NCI-H2227 (cell line): Measurements from ENCODE around the gene FILIP1L.
A peak's percentile ranks its signal among the peaks of the same experiment; 100 is the strongest.

Experiments
- DNase-seq: peaks from one replicate; lab custom pipeline; 2025; ENCODE audit not compliant: unreplicated experiment; lab: John Stamatoyannopoulos, UW

Gene FILIP1L

DNA sequence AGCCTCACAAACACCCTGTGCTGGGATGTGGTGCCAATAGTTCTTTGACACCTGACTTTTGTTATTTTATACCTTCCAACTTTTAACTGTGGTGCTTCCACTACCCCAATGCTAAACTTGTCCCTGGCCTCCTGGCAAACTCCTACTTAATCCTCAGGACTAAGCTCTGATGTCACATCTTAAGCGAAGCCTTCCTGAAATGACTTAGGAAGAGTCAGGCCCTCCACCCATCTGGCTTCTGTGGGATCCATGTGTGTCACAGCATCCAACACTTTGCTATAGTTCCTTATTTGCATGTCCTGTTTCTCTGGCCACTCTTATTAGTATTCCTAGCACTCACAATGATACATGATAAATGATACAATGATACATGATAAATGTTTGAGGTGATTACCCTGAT is 133.2 kb downstream of the FILIP1L start:
- no peak for DNase-seq

DNA sequence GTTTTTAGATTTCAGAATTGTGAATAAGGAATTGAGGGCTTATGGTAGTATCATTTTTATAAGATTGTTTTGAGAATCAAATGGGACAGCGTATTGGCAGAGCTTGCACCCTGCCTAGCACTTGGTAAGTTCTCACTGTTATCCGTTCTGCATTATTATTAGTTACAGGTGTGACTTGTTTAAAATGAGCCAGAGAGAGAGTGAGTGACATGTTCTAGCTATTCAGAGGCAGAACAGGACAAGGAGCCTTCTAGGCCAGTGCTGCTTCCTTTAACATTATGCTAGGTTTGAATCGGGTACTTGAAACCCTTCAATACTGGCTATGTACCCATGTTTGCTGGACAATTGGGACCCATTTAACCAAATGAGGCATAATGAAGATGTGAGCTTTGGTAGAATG is 133.7 kb downstream of the FILIP1L start:
- no peak for DNase-seq

DNA sequence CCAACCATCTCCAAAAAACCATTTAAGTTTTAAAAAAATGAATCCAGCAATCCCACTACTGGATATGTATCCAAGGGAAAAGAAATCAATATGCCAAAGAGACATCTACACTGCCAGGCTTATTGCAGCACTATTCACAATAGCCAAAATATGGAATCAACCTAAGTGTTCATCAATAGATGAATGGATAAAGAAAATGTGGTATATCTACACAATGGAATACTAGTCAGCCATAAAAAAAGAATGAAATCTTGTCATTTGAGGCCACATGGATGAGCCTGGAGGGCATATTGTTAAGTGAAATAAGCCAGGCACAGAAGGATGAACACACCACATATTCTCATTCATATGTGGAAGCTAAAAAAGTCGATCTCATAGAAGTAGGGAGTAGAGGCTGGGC is 136.1 kb downstream of the FILIP1L start:
- DNase-seq: no peak

DNA sequence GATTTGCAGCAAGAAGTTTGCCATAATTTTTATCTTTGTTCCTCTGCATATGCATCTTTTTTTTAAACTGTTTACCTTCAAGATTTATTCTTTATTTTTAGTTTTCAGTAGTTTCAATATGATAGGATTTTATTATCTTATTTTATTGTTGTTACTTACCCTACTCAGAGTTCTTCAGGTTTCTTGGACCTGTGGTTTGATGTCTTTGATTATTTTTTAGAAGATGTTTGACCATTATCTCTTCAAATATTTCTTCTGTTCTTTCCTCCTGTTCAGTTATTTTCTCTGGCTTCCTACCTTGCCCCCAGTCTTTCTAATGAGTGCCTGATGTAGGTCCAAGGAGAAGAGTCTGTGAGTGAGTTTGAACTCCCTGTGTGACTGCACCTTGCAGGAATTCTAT is 137.7 kb downstream of the FILIP1L start:
- DNase-seq: no peak

DNA sequence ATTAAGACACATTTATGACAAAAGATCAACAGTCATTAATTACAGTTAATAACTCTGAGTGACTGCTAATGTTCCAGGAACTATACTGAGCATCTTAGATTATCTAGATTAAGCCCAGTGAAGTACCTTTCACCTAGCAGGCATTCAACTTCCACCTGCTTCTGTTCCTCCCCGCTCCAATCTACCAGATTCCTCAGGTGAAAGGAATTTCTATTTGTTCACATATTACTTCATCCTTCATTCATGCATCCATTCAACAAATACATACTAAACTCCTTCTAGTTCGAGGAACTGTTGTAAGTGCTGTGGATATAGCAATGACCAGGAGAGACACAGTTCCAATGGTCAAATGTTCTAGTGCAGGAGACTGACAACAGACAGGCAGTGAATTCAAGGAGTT is 139.3 kb downstream of the FILIP1L start:
- DNase-seq: no peak

DNA sequence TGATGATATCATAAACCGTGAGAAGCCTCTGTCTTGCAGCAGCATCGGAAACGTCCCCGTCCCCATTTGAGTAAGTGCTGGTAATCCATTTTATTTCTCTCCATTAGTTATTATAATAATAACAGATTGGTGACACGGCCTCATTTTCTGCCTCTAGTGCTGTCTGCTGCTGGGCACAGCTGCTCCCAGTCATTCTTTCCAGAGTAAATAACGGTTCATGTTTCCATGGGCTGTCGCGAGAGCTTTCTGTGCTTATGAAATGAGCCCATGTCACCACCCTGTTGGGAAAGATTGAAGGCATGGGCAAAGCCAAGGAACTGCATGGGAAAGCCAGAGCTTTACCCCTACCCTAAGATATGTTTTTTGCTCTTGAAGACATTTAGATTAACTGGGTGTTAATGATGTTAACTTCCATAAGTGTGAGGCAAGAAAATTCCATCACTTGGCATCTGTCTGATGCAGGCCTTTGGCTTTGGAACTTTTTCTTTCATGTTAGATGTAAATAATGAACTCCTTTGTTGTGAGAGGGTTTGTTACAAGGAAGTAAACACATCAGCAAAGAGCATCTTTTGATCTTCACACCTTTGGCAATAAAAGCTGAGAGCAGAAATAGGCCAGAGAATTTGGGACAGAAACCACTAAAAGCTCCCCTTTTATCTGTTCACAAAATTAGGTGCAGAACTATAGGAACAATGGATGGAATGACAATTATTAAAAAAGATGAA is 141.8 kb downstream of the FILIP1L start:
- DNase-seq: peak; percentile 46

DNA sequence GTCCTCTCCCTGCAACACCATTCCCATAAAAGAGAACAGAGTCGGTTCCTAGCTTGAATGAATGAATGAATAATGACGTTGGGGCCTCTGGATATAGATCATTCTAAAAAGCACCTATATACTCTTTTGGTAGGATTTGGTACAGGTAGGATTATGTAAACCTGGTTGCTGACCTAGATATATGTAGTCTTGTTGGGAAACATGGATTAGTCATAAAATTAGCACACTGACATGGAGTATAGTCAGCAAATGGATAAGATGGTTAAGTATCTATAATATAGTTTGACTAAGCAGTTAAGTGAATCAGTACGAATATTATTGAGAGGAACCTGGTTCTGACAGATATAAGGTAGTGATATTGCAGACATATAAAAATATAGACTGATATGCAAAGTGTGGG is 142.5 kb downstream of the FILIP1L start:
- DNase-seq: no peak

DNA sequence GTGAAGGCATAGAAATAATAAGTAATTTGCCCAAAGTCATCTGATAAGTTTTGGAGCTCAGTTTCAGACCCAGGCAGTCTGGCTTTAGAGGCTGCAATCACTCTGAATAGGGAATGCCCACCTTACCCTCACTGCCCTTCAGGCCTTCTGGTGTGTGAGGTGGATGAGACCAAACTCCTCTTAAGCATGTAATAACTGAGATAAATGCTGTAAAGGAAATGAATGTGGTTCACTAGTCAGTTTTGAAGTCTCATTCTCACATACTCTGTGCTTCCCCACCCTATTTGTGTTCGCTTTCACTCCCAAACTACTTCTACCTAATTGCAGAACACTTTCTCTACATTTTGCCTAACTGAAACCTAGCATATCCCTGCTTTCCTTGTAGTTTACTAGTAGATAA is 144.1 kb downstream of the FILIP1L start:
- no peak for DNase-seq

DNA sequence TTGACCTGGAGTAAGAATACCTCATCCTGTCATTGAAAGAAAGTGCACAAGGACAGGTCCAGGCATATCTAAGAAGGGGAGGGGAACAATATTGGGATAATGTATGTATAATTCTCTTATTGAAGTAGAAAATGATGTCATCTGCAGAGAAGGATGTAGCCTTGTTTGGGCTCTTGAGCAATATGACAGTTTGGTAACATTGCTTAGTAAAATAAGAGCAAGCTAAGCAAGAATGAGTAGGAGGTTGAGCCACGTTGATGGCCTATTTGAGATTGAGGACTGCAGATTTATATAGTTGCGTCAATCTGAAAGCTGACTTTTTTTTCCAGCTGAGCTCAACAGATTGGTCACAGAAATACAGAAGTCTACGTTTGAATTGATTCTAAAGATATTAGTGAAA is 145.2 kb downstream of the FILIP1L start:
- DNase-seq: no peak

DNA sequence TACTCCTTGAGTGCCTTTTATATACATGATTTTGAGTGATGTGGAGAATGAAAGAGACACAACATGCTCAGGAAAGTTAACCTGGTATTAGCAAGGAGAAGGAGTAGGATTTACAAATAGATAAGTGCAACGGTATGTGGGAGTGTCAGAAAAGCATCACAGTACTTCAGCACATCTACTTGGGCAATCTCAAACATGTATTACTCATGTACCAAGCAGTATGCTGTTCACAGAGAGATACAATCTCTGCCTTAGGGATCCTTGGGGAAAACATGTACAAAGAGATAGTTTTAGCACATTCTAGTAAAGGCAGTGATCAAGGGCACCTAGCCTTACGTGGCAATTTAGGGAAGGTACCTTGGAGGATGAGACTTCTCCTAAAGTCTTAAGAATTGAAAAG is 146.5 kb downstream of the FILIP1L start:
- no peak for DNase-seq

DNA sequence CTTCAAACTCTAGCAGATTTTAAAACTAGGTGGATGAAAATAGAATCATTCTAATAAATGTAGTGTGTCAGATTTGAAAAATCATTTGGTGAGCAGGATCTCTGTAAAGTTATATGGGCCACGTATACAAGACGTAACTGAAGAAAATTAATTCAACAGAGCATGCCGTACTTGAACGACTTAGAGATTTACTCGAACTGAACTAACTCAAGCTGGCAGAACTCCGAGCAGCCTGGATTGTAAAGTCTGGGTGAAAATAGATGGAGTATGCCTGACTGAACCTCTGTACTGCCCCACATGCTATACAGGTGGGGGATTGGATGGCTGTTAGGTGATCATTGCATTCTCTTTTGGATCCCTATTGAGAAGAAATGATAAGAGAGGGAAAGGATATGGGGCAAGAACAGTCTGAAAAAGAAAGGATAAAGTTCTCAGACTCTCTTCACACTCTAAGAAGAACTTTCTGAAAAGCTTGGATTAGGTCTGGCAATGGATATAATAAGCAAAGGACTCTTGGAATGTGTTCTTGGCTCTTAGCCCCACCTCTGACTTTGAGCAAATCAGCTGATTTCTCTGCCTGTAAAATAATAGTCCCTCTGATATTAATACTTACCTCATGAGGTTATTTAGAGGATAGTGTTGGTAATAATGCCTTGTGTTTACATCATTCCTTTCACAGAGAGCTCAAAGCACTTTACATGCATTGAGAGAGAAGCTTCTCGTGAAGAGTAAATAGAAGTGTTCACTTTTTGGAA is 147.5 kb downstream of the FILIP1L start:
- no peak for DNase-seq

DNA sequence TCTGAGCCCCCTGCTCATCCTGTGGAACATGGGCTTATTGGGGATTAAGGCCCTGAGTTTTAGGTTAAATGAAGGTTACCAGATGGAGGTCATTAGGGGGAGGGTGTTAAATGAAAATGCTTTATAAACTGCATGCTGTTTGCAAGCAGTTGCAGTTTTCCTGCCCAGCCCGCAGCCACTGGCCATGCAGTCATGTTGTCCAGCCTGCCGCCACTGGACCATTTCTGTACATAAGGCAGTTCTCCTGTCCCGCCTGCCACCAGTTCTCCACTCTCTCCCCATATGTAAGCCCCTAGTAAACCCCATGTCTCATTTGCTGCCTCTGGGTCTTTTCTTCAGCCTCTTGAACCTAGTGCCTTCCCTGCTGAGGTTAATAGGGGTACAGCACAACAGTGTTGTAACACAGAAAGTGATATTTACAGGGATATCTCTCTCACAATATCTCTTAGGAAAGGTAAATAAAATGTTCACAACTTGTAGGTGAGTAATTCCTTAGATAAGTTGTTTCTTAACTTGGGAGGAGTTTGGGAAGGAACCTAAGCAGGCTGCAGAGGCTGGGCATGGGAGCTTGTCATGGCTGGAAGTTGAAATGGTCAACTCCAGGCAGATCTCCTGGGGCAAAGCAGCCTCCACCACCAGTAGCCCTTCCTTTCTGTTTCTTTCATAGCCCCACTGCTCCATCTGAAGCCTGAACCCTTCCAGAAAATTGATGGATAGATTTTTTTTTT is 148.5 kb downstream of the FILIP1L start:
- DNase-seq: no peak

DNA sequence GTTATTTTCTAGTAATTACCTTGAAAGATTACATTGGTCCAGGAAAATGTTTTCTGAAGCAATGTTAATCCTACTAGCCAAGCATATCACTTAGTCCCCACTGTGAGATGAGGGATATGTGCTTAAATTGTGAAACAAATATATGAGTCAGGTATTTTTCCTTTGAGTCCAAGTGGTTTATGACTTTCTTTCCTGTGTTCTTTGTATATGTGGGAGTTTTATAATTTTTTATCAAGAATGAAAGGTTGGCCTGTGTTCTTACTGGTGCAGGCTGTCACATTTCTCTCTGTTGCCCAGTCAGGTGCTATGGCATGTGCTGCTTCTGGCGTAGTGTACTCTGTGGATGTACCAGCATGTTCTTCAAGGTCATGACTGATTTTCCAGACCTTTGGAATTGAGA is 149.2 kb downstream of the FILIP1L start:
- no peak for DNase-seq

DNA sequence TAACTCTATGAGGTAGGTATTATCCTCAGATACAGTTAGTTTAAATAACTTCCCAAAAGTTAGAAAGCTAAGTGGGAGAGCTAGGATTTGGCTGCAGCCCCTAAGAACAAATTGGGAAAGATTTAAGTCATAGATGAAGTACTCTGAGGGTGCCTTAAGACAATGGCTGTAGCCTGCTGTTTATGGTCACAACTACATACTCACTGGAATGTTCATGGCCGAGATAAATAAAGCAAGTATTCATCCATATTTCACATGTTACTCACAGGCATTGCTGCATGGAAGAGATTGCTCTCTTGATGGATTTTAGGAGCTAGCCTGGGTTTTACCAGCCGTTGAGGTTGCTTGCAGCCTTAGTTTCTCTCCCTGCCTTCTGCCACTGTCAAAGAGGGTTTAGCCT is 151.6 kb downstream of the FILIP1L start:
- DNase-seq: no peak

DNA sequence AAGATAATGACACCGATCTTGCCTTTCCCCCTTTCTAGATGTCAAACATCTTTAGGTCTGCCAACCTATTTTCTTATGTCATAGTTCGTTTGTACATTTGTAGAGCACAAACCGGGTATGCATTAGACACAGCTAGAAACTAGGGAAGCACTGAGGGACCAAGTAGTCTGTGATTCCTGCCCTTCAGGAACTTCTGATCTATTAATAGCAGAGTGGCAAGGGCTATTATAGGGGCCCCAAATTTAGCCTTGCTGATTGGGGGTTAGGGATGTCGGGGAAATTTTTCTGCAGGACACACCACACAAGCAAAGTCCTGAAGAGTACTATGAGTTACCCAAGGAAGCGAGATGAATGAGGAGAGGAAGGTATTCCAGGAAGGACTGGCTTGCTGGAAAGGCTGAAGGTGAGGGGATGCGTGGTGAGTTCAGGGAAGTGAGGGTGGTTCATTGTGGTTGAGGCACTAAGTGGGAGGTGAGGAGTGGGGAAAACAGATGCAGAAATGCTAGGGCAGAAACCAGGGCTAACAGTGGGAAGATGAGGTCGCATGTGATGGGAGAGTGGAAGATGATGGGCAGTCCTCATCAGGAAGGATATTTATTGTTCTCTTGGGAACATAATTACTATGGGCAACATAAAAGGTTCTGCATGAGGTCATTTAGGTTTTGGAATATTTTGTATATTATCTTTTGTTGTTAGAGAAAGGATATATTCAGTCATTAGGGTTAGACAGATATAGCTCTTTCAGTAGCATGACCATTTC is 152.4 kb downstream of the FILIP1L start:
- no peak for DNase-seq

DNA sequence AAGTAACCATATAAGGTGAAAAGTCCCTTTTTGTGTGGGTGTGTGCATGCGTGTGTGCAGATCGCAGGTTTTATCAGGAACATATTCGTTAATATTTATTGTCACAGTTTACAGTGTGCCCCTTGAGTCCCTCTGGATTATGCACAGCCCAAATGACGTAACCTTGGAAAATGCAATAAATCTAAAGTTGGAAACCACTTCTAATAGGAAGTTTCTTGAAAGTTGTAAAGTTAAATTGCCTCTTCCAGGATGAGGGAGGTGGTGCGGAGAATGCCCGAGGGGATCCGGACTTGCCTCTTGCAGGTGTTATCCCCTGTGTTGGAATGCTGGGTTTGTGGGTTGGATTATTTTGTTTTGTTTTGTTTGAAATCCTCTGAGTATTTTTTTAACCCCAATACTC is 153.4 kb downstream of the FILIP1L start:
- no peak for DNase-seq

DNA sequence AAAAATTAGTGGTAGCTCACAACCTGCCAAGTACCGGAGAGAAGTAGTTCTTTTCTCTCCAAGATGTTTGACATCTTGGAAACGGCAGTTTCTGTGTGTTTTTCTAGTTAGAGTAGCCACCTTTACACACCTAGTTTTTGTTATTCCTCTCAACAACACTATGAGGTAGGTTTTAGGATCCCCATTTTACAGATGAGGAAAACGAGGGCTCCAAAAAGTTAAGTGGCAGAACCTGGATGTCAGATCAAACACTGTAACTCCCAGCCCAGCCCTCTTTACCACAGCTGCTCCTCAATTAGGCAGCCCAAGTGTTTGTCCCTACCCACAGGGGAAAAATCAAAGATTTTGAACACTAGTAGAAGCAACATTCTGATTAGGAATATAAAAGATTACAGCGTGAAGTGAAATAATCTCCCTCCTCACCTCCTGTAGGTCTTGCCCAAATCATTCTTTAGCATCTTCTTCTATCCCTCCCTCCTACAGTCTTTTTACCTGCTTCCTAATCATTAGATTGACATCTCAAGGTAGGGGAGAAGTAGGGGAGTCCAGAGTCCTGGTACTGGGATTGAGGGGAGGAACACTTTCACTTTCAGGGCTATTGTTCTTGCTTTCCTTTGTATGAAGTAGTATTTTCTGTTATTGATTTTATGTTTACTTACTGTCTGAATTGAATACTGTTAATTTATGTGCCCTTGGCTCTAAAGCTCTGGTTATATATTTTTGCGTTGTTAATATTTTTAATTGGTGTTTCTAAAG is 154.0 kb downstream of the FILIP1L start:
- no peak for DNase-seq

DNA sequence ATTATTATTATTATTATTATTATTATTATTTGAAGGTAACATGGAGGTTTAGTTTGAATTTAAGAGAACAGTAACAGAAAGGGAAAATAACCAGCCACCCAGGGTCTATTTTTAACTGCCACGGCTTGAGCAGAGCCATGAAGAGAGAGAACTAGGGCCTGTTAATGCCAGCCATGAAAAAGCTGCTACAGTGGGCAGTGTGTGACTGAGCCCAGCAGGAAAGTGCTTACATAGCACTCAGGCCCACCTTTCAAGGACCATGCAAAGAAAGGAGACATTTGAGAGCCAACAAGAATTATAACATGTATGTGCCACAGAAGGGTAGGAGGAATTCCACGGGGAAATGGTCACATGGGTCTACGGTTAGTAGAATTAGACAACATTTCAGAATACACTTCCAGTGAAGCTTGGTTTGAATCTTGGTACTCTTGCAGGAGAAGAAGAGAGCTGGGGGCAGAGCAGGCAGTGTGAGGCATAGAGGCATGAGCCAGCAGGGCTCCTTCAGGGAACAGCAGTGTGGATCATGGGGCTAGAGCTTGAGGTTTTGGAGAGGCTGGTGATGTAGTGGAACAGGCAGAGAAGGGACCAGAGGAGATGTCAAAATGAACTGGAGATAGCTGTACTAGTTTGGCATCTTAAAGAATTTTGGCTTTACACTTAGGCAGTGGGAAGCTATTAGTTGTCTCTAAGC is 155.9 kb downstream of the FILIP1L start:
- DNase-seq: no peak

DNA sequence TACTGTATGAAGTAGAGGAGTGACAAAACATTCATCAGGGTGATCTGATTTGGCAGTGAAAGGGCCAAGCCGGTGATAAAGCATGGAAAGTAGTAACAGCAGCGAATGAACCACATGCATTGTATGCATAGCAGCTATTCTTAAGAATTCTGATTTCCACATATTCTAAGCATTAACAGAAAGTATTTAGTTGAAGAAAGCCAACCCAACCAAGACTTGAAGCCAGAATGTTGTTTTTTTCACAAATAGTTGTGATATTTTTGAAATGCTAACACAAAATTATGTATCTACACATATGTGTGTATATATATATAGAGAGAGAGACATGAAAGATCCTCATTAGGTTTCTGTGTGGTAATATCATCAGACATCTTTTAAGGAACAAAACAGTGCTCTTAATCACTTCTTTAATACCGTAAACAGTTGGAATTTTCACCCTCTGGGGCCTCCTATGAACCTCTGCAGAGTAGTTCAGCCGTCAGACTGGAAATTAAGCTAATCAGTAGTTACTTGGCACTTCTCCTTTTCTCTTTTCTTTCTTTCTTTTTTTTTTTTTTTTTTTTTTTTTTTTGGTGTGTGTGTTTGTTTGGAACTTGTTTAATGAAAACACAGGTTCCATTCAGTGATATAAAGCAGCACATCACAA is 157.0 kb downstream of the FILIP1L start:
- DNase-seq: no peak
